Endothelial cell of umbilical vein (primary cell): ENCODE data around the gene MEAK7. TPM values are rescaled to one million over a fixed set of nuclear protein-coding genes. Genes with fewer than 3 reads are reported as not detected.

Source experiments
- BruUV-seq: library from RNA; stranded (reverse); fragments of 400-500 nt; replicated peaks from 2 replicates; lab custom pipeline; 2021; lab: Mats Ljungman, UMichigan
- CTCF ChIA-PET: fragments of 300-600, 350-600 bp; sonication (Branson Sonifier 250); formaldehyde crosslinking; loops from one replicate; lab custom pipeline; 2021; ENCODE audit warnings: antibody characterized with exemption, inconsistent platforms; lab: Charles Lee
- POLR2A ChIA-PET: fragments of 300-600, 350-600 bp; sonication (Branson Sonifier 250); formaldehyde crosslinking; loops from one replicate; lab custom pipeline; 2021; ENCODE audit warnings: antibody characterized with exemption, inconsistent platforms; lab: Charles Lee
- DNase-seq: peaks from one replicate; pipeline ENCODE4 v3.0.0-alpha.2; 2011; ENCODE audit warnings: low read depth, low spot score
- FAIRE-seq: peaks from 2 replicates; lab custom pipeline; 2011; peaks lifted over from hg19 to GRCh38; lab: Jason Lieb, UNC
- H2AFZ ChIP-seq: 2 replicates; pipeline ENCODE4 v1.6.0; 2012; ENCODE audit warnings: low read depth, low read length, control low read depth, inconsistent platforms
- H3K27ac ChIP-seq: 2 replicates; pipeline ENCODE4 v1.5.1; 2011; ENCODE audit warnings: low read depth, mild to moderate bottlenecking, control low read depth, low read length, moderate library complexity; ENCODE audit not compliant: insufficient read depth
- H3K27me3 ChIP-seq, 2 experiments: 2 replicates each; pipeline versions ENCODE4 v1.6.0 to v1.6.1; 2011; ENCODE audit warnings: low read length in 2 of 2, mixed read lengths in 1 of 2; ENCODE audit not compliant: control insufficient read depth in 2 of 2, insufficient read depth in 2 of 2
- H3K36me3 ChIP-seq, 2 experiments: 2 replicates in 1 of 2; 3 replicates in 1 of 2; pipeline ENCODE4 v1.5.1; 2011; ENCODE audit warnings: low read length in 2 of 2, mild to moderate bottlenecking in 1 of 2, moderate library complexity in 1 of 2; ENCODE audit not compliant: control insufficient read depth in 2 of 2, insufficient read depth in 2 of 2; ENCODE audit errors: extremely low read depth in 1 of 2
- H3K4me1 ChIP-seq: 3 replicates; pipeline ENCODE4 v1.5.1; 2011; ENCODE audit warnings: mild to moderate bottlenecking, low read length; ENCODE audit not compliant: control insufficient read depth, insufficient read depth; ENCODE audit errors: extremely low read depth
- H3K4me2 ChIP-seq: 2 replicates; pipeline ENCODE4 v1.6.1; 2011; ENCODE audit warnings: low read length, control low read depth, mixed read lengths; ENCODE audit not compliant: insufficient read depth
- H3K4me3 ChIP-seq, 3 experiments: fragments of 200-600 bp in 1 of 3; sonication (generic), shearing (Covaris generic) in 1 of 3; replicated peaks in 1 of 3; 2 replicates each; pipeline ENCODE4 v1.5.1; 2011 to 2016; ENCODE audit warnings: control low read depth in 3 of 3, low read length in 3 of 3, mild to moderate bottlenecking in 2 of 3, inconsistent platforms in 1 of 3, low read depth in 1 of 3, moderate library complexity in 1 of 3; ENCODE audit not compliant: insufficient read depth in 1 of 3
- H3K79me2 ChIP-seq: 2 replicates; pipeline ENCODE4 v1.6.0; 2012; ENCODE audit warnings: low read length, inconsistent platforms; ENCODE audit not compliant: control insufficient read depth, insufficient read depth
- H3K9ac ChIP-seq: replicated peaks from 2 replicates; pipeline ENCODE3; 2011; ENCODE audit warnings: low read length, control low read depth; ENCODE audit not compliant: insufficient read depth; ENCODE audit errors: extremely low read depth
- H3K9me1 ChIP-seq: replicated peaks from 3 replicates; pipeline ENCODE4 v1.6.0; 2011; ENCODE audit warnings: mild to moderate bottlenecking, low read length; ENCODE audit not compliant: control insufficient read depth, insufficient read depth; ENCODE audit errors: extremely low read depth
- H3K9me3 ChIP-seq: replicated peaks from 2 replicates; pipeline ENCODE4 v1.5.1; 2012; ENCODE audit warnings: low read length, inconsistent platforms; ENCODE audit not compliant: control insufficient read depth, insufficient read depth
- H4K20me1 ChIP-seq: replicated peaks from 2 replicates; pipeline ENCODE3; 2011; ENCODE audit warnings: mild to moderate bottlenecking, low read length; ENCODE audit not compliant: control insufficient read depth, insufficient read depth; ENCODE audit errors: extremely low read depth
- EZH2 ChIP-seq: IDR thresholded peaks from 2 replicates; pipeline ENCODE4 v1.6.1; 2012; ENCODE audit warnings: borderline replicate concordance, low read depth, mild to moderate bottlenecking, moderate library complexity, low read length, inconsistent platforms; ENCODE audit not compliant: severe bottlenecking
- FOS ChIP-seq: IDR thresholded peaks from 2 replicates; pipeline ENCODE4 v1.6.1; 2011; ENCODE audit warnings: mild to moderate bottlenecking, low read length, moderate library complexity, borderline replicate concordance; ENCODE audit not compliant: insufficient read depth
- GATA2 ChIP-seq: IDR thresholded peaks from 2 replicates; pipeline ENCODE4 v1.7.0; 2011; ENCODE audit warnings: low read depth, mild to moderate bottlenecking, moderate library complexity, mixed read lengths, low read length; ENCODE audit not compliant: insufficient read length, insufficient read depth
- JUN ChIP-seq: IDR thresholded peaks from 2 replicates; pipeline ENCODE4 v1.6.1; 2011; ENCODE audit warnings: borderline replicate concordance, low read depth; ENCODE audit not compliant: insufficient read length, insufficient read depth
- MAX ChIP-seq: IDR thresholded peaks from 2 replicates; pipeline ENCODE4 v1.6.1; 2011; ENCODE audit not compliant: insufficient read depth, insufficient read length
- MYC ChIP-seq: IDR thresholded peaks from one replicate; pipeline ENCODE4 v1.6.1; 2011; ENCODE audit warnings: mild to moderate bottlenecking, low read depth, low read length
- POLR2A ChIP-seq: IDR thresholded peaks from 2 replicates; pipeline ENCODE4 v1.6.1; 2012; ENCODE audit warnings: low read depth, mild to moderate bottlenecking, control low read depth, low read length
- POLR2AphosphoS5 ChIP-seq: IDR thresholded peaks from 2 replicates; pipeline ENCODE4 v1.6.1; 2012; ENCODE audit warnings: low read depth, mild to moderate bottlenecking, control low read depth, low read length, moderate library complexity; ENCODE audit not compliant: insufficient read depth
- dilution Hi-C: fragments of 300-500 bp; cut with MboI; formaldehyde crosslinking; loops from one replicate; pipeline ENCODE4 v1.15.0; 2019; ENCODE audit warnings: low sequenced_read_pairs; ENCODE audit not compliant: extremely low pct_ligation_motif_present
- intact Hi-C: fragments of 100-400 bp; cut with micrococcal nuclease; formaldehyde crosslinking; loops from one replicate; pipeline ENCODE4 v1.10.0; 2022
- polyA plus RNA-seq, 4 experiments: library from polyadenylated mRNA; depleted of rRNA in 3 of 4; stranded (reverse) in 3 of 4; unstranded in 1 of 4; fragments of >200 nt; gene quantifications; 2 replicates each; pipeline versions ENCODE4 v1.2.1 to v1.2.3, GENCODE V29; 2011 to 2012; ENCODE audit warnings: missing spikeins in 1 of 4
- total RNA-seq: library from RNA; stranded (reverse); gene quantifications from 2 replicates; pipeline ENCODE4 v1.2.3, GENCODE V29; 2021
- TF ChIP-seq, protein P1 (sequence below), 2 donors: IDR thresholded peaks; 1 replicate in 1 of 2; 2 replicates in 1 of 2; pipeline ENCODE4 v1.5.1; 2011; ENCODE audit warnings: low read length in 2 of 2, mild to moderate bottlenecking in 2 of 2, moderate library complexity in 2 of 2, control low read depth in 1 of 2, inconsistent platforms in 1 of 2, low read depth in 1 of 2; ENCODE audit not compliant: insufficient read depth in 1 of 2; ENCODE audit errors: extremely low read depth in 1 of 2

MEAK7 gene
- total and polyA plus RNA-seq, 2 donors (not counting 3 experiments of a cell fraction or from before 2014, with no cell fraction given) = 16.2 to 22.7 TPM

DNA sequence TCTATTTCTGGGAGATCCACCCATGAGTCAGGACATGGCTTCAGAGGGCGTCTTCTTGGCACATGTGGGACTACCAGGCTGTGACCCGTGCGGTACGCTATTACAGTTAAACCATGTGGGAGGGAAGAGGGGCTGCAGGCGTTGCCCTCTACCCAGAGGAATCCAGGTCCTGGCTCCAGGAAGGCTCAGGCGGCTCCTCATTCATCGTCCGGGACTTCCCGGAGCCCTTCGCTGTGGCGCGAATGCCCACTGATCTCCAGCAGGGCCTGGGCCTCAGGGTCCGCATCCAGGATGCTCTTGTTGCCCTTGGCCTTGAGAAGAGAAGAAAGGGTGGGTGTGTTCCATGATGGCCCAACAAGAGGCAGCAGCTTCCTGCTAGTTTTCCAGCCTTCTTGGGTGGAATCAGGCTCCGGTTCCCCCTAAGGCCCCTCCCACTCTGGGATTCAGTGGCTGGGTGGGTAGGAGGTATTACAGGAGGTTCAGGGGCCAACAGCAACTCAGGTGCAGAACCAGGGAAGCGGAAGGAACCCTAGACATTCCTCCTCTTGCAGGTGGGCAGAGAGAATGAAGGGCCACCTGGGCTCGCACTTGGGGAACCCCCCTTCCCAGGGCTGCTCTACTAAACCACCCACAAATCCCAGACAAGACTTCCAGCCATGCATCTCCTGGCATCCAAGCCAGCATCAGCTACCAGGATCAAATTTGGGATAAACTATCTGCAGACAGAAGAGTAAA lies 24.6 kb downstream of the MEAK7 start:
- CTCF ChIA-PET = interaction anchor here (2.4 kb wide), 1 partner anchor 203 kb away, joined by 15 read pairs; no protein-coding TSS in a partner anchor
- Histone ChIP-seq H3K4me2 (no peak overlapping the region), H3K79me2 (no peaks in the 10 kb centered on the region), H3K4me1 (no peaks in the 10 kb centered on the region), H3K9me3 (no peaks in the 10 kb centered on the region), H2AFZ (no peak overlapping the region), H3K27ac (no peak overlapping the region), H3K9ac (no peak overlapping the region), H3K9me1 (no peaks in the 10 kb centered on the region), H3K4me3 (no peak overlapping the region), H3K36me3 (peaks cover 0 to 13% of the 10 kb centered on the region in 2 experiments), H4K20me1 (no peaks in the 10 kb centered on the region), H3K27me3 (no peaks in the 10 kb centered on the region)
- no peak for TF ChIP-seq EZH2
- TF ChIP-seq POLR2AphosphoS5 = no peak
- TF ChIP-seq POLR2A = no peak
- no peak for TF ChIP-seq FOS
- no peak for TF ChIP-seq GATA2
- TF ChIP-seq MYC = no peak
- no peak for TF ChIP-seq MAX
- TF ChIP-seq, protein P1, sequence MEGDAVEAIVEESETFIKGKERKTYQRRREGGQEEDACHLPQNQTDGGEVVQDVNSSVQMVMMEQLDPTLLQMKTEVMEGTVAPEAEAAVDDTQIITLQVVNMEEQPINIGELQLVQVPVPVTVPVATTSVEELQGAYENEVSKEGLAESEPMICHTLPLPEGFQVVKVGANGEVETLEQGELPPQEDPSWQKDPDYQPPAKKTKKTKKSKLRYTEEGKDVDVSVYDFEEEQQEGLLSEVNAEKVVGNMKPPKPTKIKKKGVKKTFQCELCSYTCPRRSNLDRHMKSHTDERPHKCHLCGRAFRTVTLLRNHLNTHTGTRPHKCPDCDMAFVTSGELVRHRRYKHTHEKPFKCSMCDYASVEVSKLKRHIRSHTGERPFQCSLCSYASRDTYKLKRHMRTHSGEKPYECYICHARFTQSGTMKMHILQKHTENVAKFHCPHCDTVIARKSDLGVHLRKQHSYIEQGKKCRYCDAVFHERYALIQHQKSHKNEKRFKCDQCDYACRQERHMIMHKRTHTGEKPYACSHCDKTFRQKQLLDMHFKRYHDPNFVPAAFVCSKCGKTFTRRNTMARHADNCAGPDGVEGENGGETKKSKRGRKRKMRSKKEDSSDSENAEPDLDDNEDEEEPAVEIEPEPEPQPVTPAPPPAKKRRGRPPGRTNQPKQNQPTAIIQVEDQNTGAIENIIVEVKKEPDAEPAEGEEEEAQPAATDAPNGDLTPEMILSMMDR (IDR thresholded peaks at IDR 0.05; ENCODE audit: extremely low read depth in 1 of 2, insufficient read depth in 1 of 2, low read depth in 1 of 2, low read length in 2 of 2) = no peak
- no peak for TF ChIP-seq JUN
- dilution Hi-C loops = no loop called here
- POLR2A ChIA-PET = no interaction called here
- no peak for FAIRE-seq
- DNase-seq = no peak
- no TSS peak for BruUV-seq
- intact Hi-C loops = loop anchor here (10.0 kb wide), 1 partner anchor 415 kb away; no protein-coding TSS in a partner anchor
